GM12865 (cell line): Measurements from ENCODE around the gene SLC41A3.

ENCODE experiments used
- DNase-seq: peaks from one replicate; pipeline ENCODE4 v3.0.0; 2010; ENCODE audit warnings: low read depth
- H3K4me3 ChIP-seq: 2 replicates; pipeline ENCODE4 v1.5.1; 2011; ENCODE audit warnings: mild to moderate bottlenecking, low read depth, low read length, control low read depth
- TF ChIP-seq, protein P1 (sequence below): IDR thresholded peaks from 2 replicates; pipeline ENCODE4 v1.5.1; 2011; ENCODE audit warnings: low read length, control low read depth, low read depth, inconsistent platforms; ENCODE audit not compliant: insufficient read depth; ENCODE audit errors: missing control alignments

The SLC41A3 gene

DNA sequence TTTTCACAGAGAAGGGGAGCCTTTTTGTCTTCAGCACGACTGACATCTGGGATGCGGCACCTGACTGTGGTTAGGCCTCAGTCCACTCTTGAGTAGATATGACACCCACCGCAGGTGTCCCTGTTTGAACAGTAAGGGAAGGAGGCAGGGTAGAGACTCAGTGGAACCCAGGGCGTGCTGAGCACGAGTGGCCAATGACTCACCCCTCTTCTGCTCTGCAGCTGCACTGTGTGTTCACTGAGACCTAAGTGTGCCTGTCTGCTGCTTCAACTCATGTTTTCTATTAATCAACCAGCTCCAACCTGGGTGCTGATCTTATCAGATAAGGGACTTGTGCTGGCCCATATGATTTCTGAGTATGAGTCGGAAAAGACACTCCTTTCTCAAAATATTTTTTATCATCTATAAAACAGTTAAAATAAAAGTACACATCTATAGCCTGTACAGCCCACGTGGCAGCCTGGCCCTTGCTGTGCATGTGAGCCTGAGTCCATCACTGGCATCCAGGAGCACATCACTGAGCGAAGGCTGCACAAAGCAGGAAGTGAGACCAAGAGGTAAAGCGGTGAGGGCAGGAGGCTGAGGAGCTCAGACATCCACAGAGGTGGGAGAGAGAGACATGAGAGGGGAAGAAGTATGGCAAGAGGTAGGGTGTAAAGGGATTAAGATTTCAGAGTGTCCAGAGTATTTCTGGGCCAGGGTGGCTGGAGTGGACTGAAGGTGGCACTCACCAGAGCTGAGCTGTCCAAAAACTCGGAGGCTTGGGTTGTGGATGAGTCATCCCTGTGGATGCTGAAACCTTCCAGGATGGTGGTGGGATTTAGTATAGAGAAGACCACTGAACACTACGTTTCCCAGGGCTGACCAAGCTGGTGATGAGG lies 49.2 kb downstream of the SLC41A3 start:
- TF ChIP-seq, protein P1, sequence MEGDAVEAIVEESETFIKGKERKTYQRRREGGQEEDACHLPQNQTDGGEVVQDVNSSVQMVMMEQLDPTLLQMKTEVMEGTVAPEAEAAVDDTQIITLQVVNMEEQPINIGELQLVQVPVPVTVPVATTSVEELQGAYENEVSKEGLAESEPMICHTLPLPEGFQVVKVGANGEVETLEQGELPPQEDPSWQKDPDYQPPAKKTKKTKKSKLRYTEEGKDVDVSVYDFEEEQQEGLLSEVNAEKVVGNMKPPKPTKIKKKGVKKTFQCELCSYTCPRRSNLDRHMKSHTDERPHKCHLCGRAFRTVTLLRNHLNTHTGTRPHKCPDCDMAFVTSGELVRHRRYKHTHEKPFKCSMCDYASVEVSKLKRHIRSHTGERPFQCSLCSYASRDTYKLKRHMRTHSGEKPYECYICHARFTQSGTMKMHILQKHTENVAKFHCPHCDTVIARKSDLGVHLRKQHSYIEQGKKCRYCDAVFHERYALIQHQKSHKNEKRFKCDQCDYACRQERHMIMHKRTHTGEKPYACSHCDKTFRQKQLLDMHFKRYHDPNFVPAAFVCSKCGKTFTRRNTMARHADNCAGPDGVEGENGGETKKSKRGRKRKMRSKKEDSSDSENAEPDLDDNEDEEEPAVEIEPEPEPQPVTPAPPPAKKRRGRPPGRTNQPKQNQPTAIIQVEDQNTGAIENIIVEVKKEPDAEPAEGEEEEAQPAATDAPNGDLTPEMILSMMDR: no peak
- H3K4me3 ChIP-seq: no peak overlapping the region
- DNase-seq: no peak

DNA sequence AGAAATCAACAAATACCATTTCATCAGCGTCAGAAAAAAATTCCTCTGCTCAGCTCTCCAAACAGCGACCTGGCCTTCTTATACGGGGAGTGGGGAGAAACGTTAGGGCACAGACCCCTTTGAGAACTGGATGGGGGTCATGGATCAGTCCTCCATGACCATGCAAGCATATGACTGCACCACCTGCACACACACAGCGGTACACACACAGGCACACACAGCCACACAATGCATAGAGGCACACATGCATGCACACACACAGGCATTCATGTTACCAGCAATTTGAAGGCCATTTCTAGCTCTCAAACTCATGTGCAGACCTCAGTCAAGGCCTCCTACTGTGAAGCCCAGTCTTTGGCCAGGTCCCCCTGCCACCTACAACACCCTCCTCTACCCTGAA lies 50.2 kb downstream of the SLC41A3 start:
- DNase-seq: no peak
- H3K4me3 ChIP-seq: no peak overlapping the region
- TF ChIP-seq, protein P1: no peak

DNA sequence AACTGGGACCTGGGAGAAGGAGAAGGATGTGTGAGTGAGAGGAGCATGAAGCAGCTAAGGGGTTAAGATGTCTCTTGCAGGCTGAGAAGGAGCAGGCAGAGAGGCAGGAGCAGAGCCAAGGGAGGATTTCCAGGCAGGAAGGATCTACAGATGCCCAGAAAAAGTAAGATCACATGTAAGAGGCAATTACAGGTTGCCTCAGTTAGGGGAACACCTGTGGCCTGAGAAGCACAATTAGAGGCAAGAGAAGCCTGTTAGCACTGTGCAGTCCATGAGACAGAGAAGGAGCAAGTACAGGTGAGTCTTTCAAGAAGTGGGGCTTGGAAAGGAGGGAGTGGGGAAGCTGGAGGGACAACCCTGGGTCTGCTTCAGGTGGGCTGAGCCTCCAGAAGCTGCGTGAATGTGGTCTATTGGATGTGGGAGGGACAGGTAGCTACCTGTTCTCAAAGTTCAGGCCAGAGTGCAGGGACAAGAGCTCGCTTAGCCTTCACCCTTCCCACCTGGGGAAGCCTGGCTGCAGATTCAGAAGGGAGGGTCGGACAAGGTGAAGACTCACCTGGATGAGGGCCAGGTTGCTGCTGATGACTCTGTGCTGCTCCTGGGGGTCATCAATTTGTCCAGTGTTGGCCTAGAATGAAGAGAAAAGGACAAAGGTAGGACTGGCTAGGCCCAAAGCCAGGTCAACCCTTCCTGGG lies 50.7 kb downstream of the SLC41A3 start:
- TF ChIP-seq, protein P1: no peak
- no peak for DNase-seq

DNA sequence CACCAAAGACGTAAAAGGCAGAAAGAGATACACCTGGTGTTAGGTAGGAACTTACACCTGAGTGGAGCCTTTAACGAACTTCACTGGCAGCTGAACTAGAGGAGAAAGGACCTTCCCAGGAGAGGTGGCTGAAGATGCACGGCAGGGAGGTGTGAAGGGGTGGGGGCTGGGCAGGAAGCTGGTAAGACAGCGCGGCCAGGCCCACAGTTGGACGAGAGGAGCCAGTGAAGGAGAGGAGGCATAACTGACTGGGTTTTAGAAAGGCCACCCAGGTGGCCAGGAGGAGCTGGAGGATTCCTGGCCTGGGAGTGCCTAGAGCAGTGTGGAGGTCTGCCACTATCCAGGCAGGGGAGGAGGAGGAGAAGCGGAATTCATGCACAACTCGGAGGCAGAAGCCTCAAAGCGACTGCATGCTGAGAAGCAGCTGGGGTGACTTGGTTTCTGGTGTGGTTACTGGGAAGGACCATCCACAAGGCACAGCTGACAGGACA lies 51.9 kb downstream of the SLC41A3 start:
- TF ChIP-seq, protein P1: no peak
- no peak overlapping the region for H3K4me3 ChIP-seq
- DNase-seq: no peak

More for the DNA sequence above, 50.7 kb downstream of the SLC41A3 start:
- no peak overlapping the region for H3K4me3 ChIP-seq

DNA sequence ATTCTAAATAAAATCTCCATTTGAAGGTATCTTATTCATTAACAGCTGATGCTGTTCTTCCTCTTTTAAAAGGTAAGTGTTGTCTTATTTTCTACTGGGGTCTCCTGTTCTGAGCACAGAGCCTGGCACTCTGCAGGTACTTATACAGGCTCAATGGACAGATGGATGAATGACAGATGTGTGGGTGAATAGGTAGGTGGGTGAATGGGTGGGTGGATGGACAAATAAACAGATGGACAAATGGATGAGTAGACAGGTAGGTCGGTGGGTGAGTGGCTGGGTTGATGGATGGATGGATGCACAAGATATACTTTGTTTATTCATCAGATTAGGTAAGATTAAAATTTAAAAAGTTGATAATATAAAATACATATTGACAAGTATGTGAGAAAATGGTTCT lies 53.5 kb downstream of the SLC41A3 start:
- TF ChIP-seq, protein P1: no peak
- no peak for DNase-seq
- H3K4me3 ChIP-seq: no peak overlapping the region

DNA sequence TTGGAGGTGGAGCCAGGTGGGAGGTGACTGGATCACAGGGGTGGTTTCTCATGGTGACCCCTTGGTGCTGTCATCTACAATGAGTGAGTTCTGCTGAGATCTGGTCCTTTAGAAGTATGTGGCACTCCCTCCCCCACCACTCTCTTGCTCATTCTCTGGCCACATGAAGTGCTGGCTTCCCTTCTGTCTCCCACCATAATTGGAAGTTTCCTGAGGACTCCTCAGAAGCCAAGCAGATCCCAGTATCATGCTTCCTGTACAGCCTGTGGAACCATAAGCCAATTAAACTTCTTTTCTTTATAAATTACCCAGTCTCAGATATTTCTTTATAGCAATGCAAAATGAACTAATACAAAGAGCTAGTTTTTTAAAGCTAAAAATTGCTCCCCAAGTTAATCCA lies 54.7 kb downstream of the SLC41A3 start:
- no peak for DNase-seq
- H3K4me3 ChIP-seq: no peak overlapping the region
- TF ChIP-seq, protein P1: no peak
